ENCODE results near the gene SMIM7.

GRCh38 chr19:16601378-16602052, 58.4 kb downstream of the SMIM7 start:
- no peak for TF ChIP-seq CTCF (IDR thresholded peaks at IDR 0.05)
- no peak for TF ChIP-seq POLR2A (IDR thresholded peaks at IDR 0.05)

All from heart left ventricle (tissue), 13 donors.